ENCODE measurements around the gene ABCA4.

ABCA4 gene

GRCh38 chr1:94105581-94105952, 15.4 kb downstream of the ABCA4 start:
- Histone ChIP-seq H3K36me3 (ENCODE audit: control insufficient read depth in 2 of 2, insufficient read depth in 2 of 2, low read length in 2 of 2) (no peaks in the 10 kb centered on the region), H3K27me3 (ENCODE audit: control insufficient read depth in 2 of 2, insufficient read depth in 2 of 2, low read length in 2 of 2) (peaks cover 0 to 15% of the 10 kb centered on the region in 2 donors), H3K4me3 (ENCODE audit: low read length in 2 of 2) (no peak overlapping the region), H3K9ac (ENCODE audit: low read depth in 1 of 2, low read length in 2 of 2) (no peak overlapping the region), H3K4me1 (ENCODE audit: control insufficient read depth in 2 of 2, insufficient read depth in 2 of 2, low read length in 2 of 2) (no peaks in the 10 kb centered on the region), H3K27ac (ENCODE audit: low read depth in 2 of 2, low read length in 2 of 2) (no peak overlapping the region), H3K9me3 (ENCODE audit: control insufficient read depth in 2 of 2, low read length in 2 of 2) (no peaks in the 10 kb centered on the region)

DNA sequence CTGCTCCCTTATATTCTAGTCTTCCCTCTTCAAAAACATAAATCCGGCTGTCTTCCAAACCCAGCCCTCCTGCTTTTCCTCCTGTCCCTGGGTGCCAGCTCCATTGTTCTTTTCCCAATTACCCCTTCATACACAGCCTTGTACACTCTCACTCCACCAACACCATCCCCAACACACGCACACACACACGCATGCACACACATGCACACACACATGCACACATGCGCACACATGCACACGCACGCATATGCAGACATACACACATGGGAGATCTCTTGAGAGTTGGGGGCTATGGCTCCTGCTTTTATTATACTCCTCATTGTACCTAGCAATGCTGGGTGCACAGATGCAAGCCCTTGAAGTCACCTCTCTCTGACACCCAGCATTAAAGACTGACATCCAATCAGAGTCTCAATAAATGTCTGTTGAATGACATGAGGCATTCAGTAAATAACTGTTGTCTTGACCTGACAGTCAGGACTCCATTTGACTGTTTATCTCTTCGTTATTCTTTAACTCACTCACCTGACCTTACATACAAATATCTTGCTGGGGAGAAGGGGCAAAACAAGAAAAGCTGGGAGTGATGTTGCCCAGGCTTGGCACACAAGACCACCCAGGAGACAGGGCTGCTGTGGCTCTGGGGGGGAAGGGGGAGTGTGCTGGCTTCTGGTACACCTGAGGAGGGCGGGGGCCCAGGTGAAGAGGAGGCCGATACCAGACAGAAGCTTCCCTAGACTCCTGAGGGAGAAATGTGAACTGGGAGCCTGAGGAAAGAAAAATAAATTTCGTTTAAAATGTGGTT, 16.0 kb downstream of the ABCA4 start:
- Histone ChIP-seq H3K36me3 (ENCODE audit: control insufficient read depth in 2 of 2, insufficient read depth in 2 of 2, low read length in 2 of 2) (no peaks in the 10 kb centered on the region), H3K4me3 (ENCODE audit: low read length in 2 of 2) (no peak overlapping the region), H3K4me1 (ENCODE audit: control insufficient read depth in 2 of 2, insufficient read depth in 2 of 2, low read length in 2 of 2) (no peaks in the 10 kb centered on the region), H3K27ac (ENCODE audit: low read depth in 2 of 2, low read length in 2 of 2) (no peak overlapping the region), H3K27me3 (ENCODE audit: control insufficient read depth in 2 of 2, insufficient read depth in 2 of 2, low read length in 2 of 2) (peaks cover 0 to 16% of the 10 kb centered on the region in 2 donors), H3K9ac (ENCODE audit: low read depth in 1 of 2, low read length in 2 of 2) (no peak overlapping the region), H3K9me3 (ENCODE audit: control insufficient read depth in 2 of 2, low read length in 2 of 2) (no peaks in the 10 kb centered on the region)

DNA sequence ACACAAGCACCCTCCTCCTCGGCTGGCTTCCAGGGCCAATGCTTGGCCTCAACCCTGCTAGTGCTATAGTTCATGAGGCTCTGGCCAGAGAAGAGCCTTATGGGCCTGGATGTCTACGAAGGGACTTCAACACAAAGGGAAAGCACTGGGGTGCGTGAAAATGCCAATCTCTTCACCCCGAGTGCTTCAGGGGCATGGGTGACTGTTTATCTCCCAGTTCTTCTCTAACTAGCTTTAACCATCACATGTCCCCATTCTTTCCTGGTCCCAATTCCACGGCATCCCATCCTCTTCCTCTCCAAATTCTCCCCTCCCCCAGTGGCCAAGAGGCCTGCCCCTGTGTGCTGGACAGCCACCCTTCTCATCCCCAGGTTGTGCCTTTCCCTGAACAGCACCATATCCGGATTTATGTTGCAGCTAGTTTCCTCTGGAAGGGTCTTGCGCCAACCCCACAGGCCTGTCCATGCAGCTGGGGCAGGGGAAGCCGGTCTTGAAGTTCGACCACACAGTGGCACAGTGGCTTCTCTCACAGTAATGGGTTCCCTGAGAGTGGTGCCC, 16.7 kb downstream of the ABCA4 start:
- H3K27ac ChIP-seq (ENCODE audit: low read depth in 2 of 2, low read length in 2 of 2), result no peak overlapping the region
- peaks cover 0 to 16% of the 10 kb centered on the region in 2 donors for H3K27me3 ChIP-seq (ENCODE audit: control insufficient read depth in 2 of 2, insufficient read depth in 2 of 2, low read length in 2 of 2)
- no peaks in the 10 kb centered on the region for H3K36me3 ChIP-seq (ENCODE audit: control insufficient read depth in 2 of 2, insufficient read depth in 2 of 2, low read length in 2 of 2)
- H3K9me3 ChIP-seq (ENCODE audit: control insufficient read depth in 2 of 2, low read length in 2 of 2), result no peaks in the 10 kb centered on the region
- no peak overlapping the region for H3K4me3 ChIP-seq (ENCODE audit: low read length in 2 of 2)
- H3K4me1 ChIP-seq (ENCODE audit: control insufficient read depth in 2 of 2, insufficient read depth in 2 of 2, low read length in 2 of 2), result no peaks in the 10 kb centered on the region
- no peak overlapping the region for H3K9ac ChIP-seq (ENCODE audit: low read depth in 1 of 2, low read length in 2 of 2)

DNA sequence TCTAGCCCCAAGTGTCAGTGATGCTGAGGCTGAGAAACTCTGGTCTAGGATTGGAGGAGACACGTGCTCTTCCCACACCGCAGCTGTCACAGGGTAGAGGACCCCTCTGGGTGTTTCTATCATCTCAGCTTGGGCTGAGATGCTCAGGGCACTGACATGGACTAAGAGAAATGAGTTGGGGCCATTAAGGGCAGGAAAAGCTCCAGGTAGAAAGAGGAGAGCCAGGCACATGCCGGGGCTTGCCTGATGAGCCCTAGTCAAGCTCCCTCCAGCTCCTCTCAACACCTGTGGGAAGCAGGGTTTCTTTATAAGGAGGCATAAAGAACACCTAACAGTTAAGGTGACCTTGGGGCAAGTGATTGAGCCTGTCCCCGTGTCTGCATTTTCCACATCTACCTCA, 17.3 kb downstream of the ABCA4 start:
- Histone ChIP-seq H3K9ac (ENCODE audit: low read depth in 1 of 2, low read length in 2 of 2) (no peak overlapping the region), H3K27ac (ENCODE audit: low read depth in 2 of 2, low read length in 2 of 2) (no peak overlapping the region), H3K4me1 (ENCODE audit: control insufficient read depth in 2 of 2, insufficient read depth in 2 of 2, low read length in 2 of 2) (no peaks in the 10 kb centered on the region)

GRCh38 chr1:94101613-94102525, 19.1 kb downstream of the ABCA4 start:
- Histone ChIP-seq H3K36me3 (ENCODE audit: control insufficient read depth in 2 of 2, insufficient read depth in 2 of 2, low read length in 2 of 2) (no peaks in the 10 kb centered on the region), H3K27me3 (ENCODE audit: control insufficient read depth in 2 of 2, insufficient read depth in 2 of 2, low read length in 2 of 2) (peaks cover 0 to 10% of the 10 kb centered on the region in 2 donors), H3K9me3 (ENCODE audit: control insufficient read depth in 2 of 2, low read length in 2 of 2) (no peaks in the 10 kb centered on the region), H3K4me3 (ENCODE audit: low read length in 2 of 2) (no peak overlapping the region), H3K9ac (ENCODE audit: low read depth in 1 of 2, low read length in 2 of 2) (no peak overlapping the region), H3K4me1 (ENCODE audit: control insufficient read depth in 2 of 2, insufficient read depth in 2 of 2, low read length in 2 of 2) (no peaks in the 10 kb centered on the region), H3K27ac (ENCODE audit: low read depth in 2 of 2, low read length in 2 of 2) (no peak overlapping the region)

More for the DNA sequence above, 17.3 kb downstream of the ABCA4 start:
- Histone ChIP-seq H3K36me3 (ENCODE audit: control insufficient read depth in 2 of 2, insufficient read depth in 2 of 2, low read length in 2 of 2) (no peaks in the 10 kb centered on the region), H3K9me3 (ENCODE audit: control insufficient read depth in 2 of 2, low read length in 2 of 2) (no peaks in the 10 kb centered on the region), H3K4me3 (ENCODE audit: low read length in 2 of 2) (no peak overlapping the region), H3K27me3 (ENCODE audit: control insufficient read depth in 2 of 2, insufficient read depth in 2 of 2, low read length in 2 of 2) (peaks cover 0 to 16% of the 10 kb centered on the region in 2 donors)

DNA sequence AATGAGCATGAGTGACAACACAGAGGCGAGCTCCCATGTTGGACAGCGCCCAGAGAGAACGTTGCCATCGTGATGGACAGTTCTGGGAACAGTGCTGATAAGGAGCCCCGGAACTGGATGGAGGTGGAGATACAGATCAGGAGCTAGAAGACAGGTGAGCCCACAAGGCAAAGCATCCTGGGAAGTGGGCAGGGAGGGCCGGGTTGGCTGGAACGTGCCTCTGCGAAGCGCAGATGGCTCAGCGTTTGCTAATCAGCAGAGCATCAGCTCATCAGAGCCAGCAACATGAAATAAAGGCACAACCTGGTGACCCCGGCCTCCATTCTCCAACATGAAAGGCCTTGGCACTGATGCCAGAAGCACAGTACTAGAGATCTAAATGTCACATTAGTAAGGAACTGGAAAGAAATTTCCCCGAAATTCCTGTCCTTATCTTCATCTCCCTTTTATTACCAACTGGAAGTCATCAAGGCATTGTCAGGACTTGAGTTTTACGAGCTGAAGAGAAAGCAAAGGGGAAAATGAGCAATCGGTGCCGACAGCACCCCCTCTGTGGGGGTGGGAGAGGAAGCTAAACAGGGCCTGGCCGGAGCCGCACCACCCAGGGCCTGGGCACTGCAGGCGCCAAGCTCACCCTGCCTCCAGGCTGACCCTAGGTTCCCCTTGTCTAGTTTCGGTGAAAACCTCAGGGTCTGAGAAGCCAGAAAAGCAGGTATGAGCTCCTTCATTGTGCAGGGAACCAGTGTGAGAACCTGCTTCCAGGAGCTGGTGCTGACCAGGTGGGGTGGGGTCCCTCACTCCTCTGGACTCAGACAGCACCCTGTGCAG, 19.9 kb downstream of the ABCA4 start:
- peaks cover 0 to 8% of the 10 kb centered on the region in 2 donors for H3K27me3 ChIP-seq (ENCODE audit: control insufficient read depth in 2 of 2, insufficient read depth in 2 of 2, low read length in 2 of 2)
- no peak overlapping the region for H3K9ac ChIP-seq (ENCODE audit: low read depth in 1 of 2, low read length in 2 of 2)
- H3K36me3 ChIP-seq (ENCODE audit: control insufficient read depth in 2 of 2, insufficient read depth in 2 of 2, low read length in 2 of 2), result no peaks in the 10 kb centered on the region
- H3K27ac ChIP-seq (ENCODE audit: low read depth in 2 of 2, low read length in 2 of 2), result no peak overlapping the region
- no peaks in the 10 kb centered on the region for H3K4me1 ChIP-seq (ENCODE audit: control insufficient read depth in 2 of 2, insufficient read depth in 2 of 2, low read length in 2 of 2)
- no peaks in the 10 kb centered on the region for H3K9me3 ChIP-seq (ENCODE audit: control insufficient read depth in 2 of 2, low read length in 2 of 2)
- H3K4me3 ChIP-seq (ENCODE audit: low read length in 2 of 2), result no peak overlapping the region

- Histone ChIP-seq H3K9me3 (ENCODE audit: control insufficient read depth in 2 of 2, low read length in 2 of 2) (no peaks in the 10 kb centered on the region), H3K4me3 (ENCODE audit: low read length in 2 of 2) (no peak overlapping the region), H3K27me3 (ENCODE audit: control insufficient read depth in 2 of 2, insufficient read depth in 2 of 2, low read length in 2 of 2) (peaks cover 0 to 8% of the 10 kb centered on the region in 2 donors), H3K27ac (ENCODE audit: low read depth in 2 of 2, low read length in 2 of 2) (no peak overlapping the region), H3K9ac (ENCODE audit: low read depth in 1 of 2, low read length in 2 of 2) (no peak overlapping the region), H3K36me3 (ENCODE audit: control insufficient read depth in 2 of 2, insufficient read depth in 2 of 2, low read length in 2 of 2) (no peaks in the 10 kb centered on the region), H3K4me1 (ENCODE audit: control insufficient read depth in 2 of 2, insufficient read depth in 2 of 2, low read length in 2 of 2) (no peaks in the 10 kb centered on the region)
Observed at GRCh38 chr1:94100129-94100784, 20.7 kb downstream of the ABCA4 start.

GRCh38 chr1:94099303-94099702, 21.6 kb downstream of the ABCA4 start:
- no peak overlapping the region for H3K27ac ChIP-seq (ENCODE audit: low read depth in 2 of 2, low read length in 2 of 2)
- no peak overlapping the region for H3K4me3 ChIP-seq (ENCODE audit: low read length in 2 of 2)
- peaks cover 5 to 8% of the 10 kb centered on the region in 2 donors for H3K4me1 ChIP-seq (ENCODE audit: control insufficient read depth in 2 of 2, insufficient read depth in 2 of 2, low read length in 2 of 2)

GRCh38 chr1:94098585-94099111, 22.3 kb downstream of the ABCA4 start:
- H3K27ac ChIP-seq (ENCODE audit: low read depth in 2 of 2, low read length in 2 of 2), result no peak overlapping the region
- H3K27me3 ChIP-seq (ENCODE audit: control insufficient read depth in 2 of 2, insufficient read depth in 2 of 2, low read length in 2 of 2), result peaks cover 0 to 8% of the 10 kb centered on the region in 2 donors
- no peaks in the 10 kb centered on the region for H3K36me3 ChIP-seq (ENCODE audit: control insufficient read depth in 2 of 2, insufficient read depth in 2 of 2, low read length in 2 of 2)
- H3K9ac ChIP-seq (ENCODE audit: low read depth in 1 of 2, low read length in 2 of 2), result no peak overlapping the region
- no peak overlapping the region for H3K4me3 ChIP-seq (ENCODE audit: low read length in 2 of 2)
- peaks cover 5 to 9% of the 10 kb centered on the region in 2 donors for H3K4me1 ChIP-seq (ENCODE audit: control insufficient read depth in 2 of 2, insufficient read depth in 2 of 2, low read length in 2 of 2)
- no peaks in the 10 kb centered on the region for H3K9me3 ChIP-seq (ENCODE audit: control insufficient read depth in 2 of 2, low read length in 2 of 2)

More at GRCh38 chr1:94099303-94099702, 21.6 kb downstream of the ABCA4 start:
- Histone ChIP-seq H3K9ac (ENCODE audit: low read depth in 1 of 2, low read length in 2 of 2) (no peak overlapping the region), H3K9me3 (ENCODE audit: control insufficient read depth in 2 of 2, low read length in 2 of 2) (no peaks in the 10 kb centered on the region), H3K27me3 (ENCODE audit: control insufficient read depth in 2 of 2, insufficient read depth in 2 of 2, low read length in 2 of 2) (peaks cover 0 to 8% of the 10 kb centered on the region in 2 donors), H3K36me3 (ENCODE audit: control insufficient read depth in 2 of 2, insufficient read depth in 2 of 2, low read length in 2 of 2) (no peaks in the 10 kb centered on the region)
